8988T (cell line): Measurements from ENCODE around the gene RANBP3L.

ENCODE experiments used
- DNase-seq: peaks from one replicate; pipeline ENCODE4 v3.0.0; 2011

Gene RANBP3L

DNA sequence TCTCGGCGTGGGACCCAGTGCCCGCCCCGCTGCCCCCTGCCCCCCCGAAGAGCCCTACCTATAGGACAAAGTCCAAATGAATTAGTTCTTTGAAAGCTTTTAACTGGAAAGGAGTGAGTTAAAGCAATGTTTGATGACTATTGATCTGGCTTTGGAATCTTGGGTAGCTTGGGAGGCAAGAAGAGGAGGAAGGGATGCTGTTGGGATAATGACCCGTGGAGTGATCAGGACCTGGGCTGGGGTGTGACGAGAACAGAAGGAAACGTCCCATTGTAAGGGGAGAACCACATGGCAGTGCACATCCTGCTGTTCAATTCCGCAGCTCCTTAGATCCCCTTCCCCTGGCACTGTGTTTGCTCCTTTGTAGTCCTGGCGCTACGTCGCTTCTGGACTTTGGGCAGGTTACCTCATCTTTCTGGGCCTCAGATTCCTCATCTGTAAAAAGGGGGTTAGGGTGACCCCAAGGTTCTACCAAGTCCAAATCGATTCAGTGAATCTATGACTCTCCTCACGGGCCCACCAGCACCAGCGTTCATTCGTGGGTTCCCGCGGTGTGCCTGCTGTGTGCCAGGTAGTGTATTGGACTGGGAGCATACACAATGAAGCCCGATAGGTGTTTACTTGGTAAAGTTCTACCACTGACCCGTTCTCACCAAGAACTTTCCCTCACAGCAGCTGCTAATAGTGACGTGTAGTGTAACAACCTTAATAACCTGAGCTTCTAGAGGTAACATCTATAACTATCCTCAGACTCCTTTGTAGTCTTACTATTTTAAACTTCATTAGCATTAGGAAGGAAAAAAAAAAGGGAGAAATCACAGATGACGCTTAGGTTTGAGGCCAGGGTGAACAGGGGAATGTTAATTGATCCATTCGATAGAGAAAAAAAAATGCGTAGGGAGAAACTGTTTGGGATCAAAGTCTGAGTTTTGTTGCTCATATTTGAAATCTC lies 58.9 kb downstream of the RANBP3L start:
- DNase-seq: no peak

DNA sequence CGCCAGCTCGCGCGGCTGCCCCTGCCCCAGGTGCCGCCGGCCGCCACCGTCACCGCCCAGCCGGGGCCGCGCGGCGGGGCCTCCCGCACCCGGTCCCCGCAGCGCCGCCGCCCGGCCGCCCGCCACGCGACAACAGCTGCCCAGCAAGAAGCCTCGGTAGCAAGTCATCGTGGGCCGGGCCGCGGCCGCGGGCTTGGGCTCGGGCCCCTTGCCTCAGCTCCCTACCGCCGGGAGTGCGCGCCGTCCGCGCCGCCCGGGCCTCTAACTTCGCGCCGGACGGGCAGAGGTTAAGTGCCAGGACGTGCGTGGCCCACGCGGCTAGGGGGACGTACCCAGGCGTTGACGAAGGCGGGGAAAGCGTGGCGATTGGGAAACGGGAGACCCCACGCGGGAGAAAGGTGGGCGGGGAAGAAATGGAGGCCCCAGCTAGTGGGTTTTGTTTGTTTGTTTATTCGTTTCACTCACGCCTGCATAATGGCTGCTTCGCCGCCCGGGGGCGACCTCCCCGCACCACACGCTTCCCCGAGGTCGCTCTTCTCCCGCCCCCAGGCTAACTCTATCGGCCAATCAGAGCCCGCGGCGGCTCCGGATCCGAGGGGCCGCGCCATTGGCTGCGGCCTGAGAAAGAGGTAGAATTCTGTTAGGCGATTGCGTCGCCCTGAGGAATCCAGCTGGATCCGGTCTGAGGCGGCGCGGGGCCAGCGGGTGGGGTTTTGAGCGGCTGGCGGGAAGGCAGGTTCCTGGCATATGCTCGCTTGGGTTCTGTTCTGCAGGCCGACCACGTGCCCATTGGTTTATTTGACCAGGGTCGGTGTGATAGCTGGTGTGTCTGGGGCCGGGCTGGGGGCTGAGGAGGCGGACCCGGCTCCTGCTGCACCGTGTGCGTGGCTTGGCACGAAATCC lies 59.8 kb downstream of the RANBP3L start, which contains the start of gene NADK2:
TSS of gene NADK2 (minus strand) at position 295 of the 903 bp plus-strand sequence. CDS start at position 168, 127 bp downstream.
- peak; percentile 98 for DNase-seq

DNA sequence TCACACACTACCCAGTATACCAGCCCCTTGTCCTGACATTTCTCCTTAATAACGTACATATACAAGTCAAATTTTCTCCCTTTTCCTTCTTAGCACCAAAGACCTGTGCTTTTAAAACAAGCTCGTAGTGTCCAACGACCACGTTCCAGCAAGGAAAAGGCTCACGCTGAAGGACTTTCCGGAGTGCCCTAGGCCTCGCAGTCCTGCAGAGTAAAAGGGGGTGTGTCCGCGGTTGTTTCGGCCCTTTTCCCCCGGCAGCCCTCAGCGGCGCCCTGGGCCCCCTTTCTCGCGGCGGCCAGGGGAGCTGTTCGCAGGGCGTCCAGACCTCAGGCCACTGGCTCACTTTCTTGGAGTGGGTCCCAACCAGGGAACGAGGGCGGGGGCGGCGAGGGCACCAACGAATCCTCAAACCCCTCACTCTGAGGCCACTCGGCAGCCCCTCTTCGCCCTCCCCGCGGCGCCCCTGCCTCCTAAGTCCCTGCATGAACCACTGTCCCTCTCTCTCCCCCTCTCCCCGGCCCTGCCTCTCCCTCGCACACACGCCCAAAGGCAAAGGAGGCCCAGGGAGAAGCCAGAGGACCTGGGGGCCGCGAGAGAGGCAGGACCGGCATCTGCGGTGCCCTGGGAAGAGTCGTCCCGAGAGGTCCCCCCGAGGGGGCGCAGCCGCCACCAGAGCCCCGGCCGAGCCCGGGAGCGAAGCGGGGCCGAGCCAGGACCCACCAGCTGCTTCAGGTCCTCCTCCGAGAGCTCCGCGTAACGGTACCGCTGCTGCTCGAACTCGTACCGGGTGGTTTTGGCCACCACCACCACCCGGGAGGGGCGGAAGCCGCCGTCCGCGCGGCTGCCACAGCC lies 60.7 kb downstream of the RANBP3L start:
- DNase-seq: peak; percentile 72

DNA sequence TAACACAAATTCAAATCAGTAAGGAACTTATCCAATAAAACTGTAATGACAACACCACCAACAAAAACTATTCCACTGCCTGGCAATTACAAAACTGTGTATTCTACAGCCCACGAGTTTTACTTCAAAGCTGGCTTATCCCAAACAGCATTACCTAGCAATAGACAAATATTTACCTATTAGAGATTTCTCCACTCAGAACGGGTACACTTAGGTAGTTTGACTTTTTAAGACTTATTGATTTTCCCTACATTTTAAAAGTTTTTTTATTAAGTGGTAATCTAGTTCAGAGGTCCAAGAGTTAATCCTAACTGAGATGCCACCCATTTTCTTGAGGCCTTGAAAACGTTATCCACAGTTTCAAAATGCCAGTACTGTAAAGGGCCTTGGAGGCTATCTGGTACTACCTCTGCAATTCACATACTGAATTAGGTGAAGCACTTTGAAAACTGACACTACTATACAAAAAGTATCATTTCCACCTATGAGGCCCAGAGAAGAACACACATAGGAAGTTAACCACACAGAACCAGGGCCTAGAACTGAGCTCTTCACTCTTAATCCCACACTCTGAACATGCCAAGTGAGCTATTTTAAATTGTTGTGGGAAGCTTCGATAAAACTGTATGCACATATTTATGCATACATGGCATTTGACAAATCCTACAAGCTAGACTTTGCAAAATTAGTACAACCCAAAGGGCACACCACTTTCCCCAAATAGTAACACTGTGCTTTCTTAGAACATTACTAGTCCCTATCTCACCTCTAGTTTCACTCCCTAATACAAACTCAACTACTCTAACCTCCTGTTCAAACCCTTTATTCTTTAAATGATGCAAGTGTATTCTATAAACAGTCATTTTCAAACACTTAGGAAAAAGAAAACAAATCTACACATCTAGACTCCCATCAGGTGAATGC lies 62.1 kb downstream of the RANBP3L start:
- no peak for DNase-seq

DNA sequence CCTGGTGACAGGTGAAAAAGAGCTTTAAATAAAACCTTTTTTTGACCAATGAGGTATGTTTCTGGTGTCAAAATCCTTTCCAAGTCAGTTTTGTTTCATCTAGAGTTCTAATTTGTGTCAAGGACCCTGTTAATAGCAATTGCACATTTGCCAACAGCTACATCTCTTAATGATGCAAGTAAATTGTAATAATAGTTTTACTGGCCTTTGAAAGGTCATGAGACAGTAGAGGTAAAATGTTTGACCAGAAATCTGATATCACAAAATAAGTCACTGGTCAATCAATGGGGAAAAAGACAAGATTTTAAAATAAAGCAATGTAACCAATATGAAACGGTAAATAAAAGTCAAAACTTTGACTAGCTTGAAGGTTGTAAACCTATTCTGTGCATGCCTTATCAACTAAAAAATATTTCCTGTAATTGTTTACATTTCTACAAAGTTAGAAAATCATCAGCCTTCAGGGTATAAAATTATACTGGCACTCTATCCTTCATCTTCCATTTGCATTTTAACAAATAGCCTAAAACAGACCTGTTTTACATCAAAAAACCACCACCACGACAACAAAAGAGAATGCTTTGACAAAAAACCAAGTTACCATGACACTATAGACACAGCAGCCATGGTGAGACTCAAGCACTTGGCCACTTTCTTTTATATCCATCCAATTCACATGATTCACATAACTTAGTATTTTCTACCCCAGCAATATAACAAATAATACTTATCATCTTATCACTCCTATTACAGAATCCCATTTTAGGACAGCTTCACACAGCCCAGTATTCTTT lies 63.0 kb downstream of the RANBP3L start:
- DNase-seq: no peak

DNA sequence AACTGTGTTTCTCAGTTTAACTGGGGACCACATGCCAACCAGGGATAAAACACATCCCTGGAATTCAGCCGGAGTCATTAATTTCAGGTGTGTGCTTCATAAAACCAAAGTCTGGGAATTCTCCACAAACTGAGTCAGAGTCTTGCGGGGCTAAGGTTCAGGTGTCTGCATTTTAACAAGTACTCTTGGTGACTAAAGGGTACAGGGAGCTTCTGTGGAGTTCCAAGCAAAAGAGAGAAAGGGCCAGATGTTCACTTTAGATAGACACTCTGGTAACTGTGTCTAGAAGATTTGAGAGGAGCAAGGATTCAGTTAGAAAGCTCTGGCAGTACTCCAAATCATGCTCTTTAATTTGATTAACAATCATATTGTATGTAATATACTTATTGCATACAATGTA lies 64.0 kb downstream of the RANBP3L start:
- DNase-seq: no peak

DNA sequence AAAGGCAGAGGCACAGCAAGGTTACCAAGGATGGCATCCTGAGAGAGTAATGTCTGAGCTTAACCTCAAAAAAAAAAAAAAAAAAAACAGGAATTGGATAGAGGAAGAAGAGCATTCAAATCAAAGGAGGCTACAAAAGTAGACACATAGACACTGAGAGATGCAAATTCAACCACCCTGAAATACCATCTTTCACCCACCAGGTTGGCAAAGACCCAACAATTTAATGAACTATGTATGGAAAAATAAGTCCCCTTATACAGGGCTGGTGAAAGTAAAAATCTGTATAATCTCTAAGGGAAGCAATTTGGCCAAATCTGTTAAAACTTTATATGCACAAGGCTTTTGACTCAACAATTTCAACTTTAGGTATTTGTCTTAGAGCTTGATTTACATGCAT lies 64.9 kb downstream of the RANBP3L start:
- DNase-seq: no peak

DNA sequence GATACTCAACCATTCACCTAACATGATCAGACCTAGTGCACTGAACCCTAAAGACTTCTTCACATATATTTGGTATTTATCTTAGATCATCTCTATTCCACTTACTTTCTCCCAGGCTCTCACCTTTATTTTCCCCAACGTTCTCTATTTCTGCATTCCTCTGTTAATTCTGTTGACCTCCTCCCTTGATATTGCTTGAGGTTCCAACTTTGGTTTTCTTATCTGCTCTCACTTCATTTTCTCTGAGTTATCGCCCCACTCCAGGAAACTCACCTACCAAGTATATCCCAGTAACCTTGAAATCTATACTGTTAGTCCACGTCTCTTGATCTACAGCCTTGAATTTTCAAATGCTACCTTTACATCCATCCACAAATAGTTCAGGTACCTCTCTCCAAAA lies 69.2 kb downstream of the RANBP3L start:
- no peak for DNase-seq

DNA sequence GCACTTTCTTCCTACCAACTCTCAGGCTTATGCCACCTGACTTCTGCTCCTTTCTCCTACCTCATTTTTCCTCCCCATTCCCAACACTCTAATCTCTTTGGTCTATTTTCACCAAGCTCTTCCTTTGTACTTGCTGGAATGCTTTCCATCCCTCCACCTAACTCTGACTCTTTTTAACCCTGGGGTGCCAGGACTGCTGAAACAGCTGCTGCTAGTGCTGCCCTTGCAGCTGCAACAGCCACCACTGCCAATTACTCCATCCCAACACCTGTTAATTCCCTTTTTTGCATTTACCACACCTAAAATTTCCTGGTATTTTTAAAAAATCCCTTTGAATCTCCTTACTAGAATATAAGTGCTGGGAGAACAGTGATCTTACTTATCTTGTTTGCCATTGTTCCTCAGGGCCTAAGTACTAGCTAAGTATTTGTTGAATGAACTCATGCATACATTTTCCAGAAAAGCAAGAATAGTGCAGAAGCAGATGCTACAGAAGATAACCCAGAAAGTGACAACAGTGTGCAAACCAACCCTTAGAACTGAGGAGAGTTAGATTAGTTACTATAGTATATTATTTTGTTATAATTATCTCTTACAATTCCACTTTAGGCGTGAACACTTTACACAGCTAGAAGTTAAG lies 71.4 kb downstream of the RANBP3L start:
- DNase-seq: no peak

DNA sequence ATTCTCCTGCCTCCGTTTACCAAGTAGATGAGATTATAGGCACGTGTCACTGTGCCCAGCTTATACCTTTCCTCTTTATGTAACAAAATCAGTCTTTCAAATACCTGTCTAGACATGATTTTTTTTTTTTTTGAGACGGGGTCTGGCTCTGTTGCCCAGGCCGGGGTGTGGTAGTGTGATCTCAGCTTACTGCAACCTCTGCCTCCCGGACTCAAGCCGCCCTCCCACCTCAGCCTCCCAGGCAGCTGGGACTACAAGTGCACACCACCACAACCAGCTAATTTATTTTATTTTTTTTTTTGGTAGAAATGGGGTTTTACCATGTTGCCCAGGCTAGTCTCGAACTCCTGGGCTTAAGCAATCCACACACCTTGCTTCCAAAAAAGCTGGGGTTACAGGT lies 73.2 kb downstream of the RANBP3L start:
- DNase-seq: no peak

DNA sequence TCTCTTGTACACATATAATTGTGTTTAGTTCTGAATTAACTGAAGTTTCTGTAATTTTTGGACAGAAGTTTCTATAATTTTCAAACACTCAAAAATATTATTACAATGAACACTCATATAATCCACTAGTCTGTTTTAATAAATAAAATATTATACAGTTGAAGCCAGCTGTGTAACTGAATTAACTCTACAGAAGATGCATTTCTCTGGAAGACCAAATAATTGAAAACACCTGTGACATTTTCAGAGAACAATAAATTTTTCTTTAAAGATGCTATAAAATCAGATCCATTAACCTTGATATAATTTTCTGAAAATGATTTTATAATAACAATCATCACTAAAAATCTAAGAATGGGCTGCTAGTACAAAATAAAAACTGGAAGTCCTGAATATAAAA lies 74.7 kb downstream of the RANBP3L start:
- no peak for DNase-seq

DNA sequence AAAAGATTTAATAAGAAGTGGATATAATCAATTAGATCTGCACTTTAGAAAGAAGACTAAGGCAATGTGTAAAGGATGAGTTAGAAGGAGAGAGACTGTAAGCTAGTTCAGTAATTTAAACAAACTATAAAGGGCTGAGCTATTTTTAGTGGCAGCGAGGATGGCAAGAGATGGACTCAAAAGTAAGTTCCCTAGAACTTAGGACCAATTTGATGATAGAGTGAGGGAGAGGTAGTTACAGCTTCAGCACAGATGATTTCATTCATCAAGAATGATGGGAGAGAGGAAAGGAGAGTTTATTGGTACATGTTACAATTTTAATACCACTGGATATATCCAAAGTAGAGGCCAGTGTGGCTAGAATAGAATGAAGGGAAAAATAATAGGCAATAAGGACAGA lies 79.1 kb downstream of the RANBP3L start:
- DNase-seq: no peak

DNA sequence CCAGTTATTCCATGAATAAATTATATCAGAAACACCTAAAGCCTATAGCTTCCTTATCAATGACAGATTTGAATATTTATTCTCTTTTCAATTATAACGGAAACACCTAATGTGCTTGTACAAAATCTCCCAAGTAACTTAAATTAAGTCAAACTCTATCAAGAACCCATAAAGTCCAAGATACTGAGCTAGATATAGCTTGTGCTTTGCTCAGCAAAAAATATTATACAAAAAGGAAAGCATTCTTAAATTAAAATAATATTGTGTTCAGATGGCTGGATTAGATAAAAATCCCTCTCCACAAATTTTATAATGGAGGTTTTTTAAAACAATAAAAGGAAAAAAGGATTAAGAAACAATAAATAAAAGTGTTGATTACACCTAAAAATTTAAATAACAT lies 83.7 kb downstream of the RANBP3L start:
- no peak for DNase-seq

DNA sequence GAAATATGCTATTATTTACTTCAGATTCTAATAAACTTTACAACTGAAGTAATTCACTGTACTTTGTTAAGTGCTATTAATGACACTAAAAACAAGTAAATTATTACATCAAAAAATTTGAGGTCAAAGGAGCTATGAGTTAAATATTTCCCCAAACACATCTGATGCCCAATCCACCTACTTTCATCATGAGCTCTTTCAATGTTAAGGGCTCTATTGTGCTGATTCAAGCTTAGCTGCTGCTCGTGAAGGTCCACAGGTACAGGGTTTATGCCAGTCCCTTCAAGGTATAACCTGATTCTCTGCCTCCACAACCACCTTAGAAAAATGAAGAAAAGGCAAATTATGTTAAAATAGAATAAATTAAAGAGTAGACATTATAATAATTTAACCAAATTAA lies 84.1 kb downstream of the RANBP3L start:
- DNase-seq: no peak

DNA sequence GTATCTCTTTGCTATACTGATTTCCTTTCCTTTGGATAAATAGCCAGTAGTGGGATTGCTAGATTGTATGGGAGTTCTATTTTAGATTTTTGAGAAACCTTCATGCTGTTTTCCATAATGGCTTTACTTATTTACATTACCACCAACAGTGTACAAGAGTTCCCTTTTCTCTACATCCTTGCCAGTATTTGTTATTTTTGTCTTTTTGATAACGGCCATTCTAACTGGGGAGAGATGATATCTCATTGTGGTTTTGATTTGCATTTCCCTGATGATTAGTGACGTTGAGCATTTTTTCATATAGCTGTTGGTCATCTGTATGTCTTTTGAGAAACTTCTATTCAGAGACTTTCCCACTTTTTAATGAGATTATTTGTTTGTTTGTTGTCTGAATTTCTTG lies 85.8 kb downstream of the RANBP3L start:
- DNase-seq: no peak

DNA sequence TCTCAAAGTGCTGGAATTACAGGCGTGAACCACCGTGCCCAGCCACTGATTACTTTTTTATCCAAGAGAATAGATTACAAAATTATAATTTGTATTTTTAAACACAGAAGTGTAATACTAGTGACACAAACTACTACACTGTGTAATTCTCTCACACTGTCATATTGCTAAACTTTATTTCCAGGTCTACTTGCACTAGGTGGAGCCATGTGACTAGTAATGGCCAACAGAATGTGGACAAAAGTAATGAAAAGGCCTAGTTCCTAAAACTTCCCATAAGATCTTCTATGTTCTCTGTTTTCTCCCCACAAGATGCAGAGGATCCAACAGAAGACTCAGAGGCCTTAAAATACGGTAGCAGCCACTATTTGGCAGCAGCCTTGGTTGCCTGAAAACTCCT lies 87.3 kb downstream of the RANBP3L start:
- no peak for DNase-seq

DNA sequence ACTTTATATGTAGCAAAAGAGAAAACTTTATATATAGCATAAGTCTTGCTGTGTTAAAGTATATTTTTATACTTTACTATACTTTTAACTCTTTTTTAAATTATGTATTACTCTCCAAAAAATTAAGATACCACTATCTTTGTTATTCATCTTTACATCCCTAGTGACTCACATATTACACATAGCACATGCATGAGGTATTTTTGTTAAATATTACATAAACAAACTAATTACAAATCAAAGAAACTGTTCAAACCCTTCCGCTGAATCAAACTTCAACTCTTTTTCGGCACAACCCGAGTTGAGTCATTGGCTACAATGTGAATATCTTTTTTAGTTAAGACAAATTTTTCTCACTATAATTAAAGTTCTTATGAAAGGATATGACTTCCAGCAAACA lies 92.0 kb downstream of the RANBP3L start:
- no peak for DNase-seq

DNA sequence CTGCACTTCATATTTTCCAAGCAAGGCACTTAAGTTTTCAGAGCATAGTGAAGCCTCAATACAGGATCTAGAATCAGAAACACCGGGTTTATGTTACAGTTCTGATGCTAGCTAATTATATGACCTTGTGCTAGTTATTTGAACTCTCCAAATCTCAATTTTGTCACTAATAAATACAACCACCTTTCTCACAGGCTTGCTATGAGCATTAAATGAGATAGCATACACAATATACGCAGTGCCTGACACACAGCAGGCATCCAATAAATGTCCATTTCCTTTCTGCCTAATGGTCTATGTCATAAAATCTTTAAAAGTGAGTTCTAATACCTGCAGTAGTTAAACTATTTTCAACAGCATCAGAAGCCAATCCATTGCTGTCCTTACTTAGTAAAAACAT lies 92.9 kb downstream of the RANBP3L start:
- DNase-seq: no peak

DNA sequence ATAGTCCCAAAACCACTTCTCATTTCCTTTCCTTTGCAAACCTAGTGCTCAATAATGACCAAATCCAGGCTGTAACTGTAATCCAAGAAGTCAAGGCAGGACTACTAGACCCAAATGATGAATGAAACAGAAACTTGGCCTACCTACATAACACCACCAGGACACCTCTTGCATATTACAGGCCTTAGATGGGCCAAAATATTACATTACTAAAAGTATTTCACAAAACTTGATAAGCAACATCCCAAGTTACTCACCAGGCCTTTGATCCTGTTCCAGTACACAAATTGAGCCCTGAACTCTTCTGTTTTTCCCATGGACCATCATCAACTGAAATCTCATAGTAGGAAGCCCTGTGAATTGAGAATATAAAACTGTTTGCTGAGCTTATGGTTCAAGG lies 94.8 kb downstream of the RANBP3L start:
- DNase-seq: no peak

DNA sequence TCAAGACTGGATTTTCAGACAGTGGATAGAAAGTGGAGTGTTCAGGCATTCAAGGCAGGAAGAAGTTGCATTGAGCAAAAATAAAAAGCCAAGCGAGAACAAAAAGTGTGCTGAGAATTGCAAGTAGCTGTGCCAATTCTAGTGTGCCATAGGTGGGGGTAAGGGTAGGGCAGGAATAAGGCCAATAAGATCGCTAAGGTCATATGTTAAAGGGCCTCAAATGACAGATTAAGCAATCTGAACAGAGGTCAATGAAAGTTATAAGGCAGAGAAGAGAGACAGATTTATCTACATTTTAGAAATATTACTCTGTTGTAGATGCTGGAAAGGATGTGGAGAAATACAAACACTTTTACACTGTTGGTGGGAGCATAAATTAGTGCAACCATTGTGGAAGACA lies 96.4 kb downstream of the RANBP3L start:
- no peak for DNase-seq
